ENCODE data around the gene SYT6.

DNA sequence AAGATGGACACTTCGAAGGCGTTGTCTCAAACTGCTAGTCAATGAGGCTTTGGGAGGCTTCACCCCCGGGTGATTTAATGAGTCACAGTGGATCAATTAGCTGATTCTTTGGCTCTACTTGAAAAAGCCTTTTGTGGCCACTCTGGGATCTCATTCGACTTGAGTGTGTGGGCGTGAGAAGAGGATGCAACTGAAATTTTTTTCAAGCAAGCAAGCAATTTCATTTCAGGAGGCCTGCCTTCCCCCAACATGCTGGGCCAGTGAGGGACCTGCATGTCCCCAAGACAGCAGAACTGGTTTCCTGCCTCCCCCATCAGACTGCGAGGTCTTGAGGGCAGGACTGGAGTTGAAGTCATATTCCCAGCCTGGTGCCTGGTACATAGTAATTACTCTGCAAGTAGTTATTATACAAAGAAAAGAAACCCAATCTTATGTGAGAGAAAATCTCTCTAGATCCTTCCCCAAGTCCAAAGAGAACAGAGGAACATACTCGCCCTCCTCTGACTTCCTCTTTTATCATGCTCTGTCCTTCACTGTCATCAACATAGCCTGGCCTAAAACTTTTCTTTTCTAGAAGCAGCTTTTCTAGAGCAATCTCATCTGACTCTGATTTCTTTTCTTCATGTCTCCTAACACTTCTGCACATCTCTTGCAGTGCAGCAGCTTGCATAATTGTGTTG, 22.7 kb downstream of the SYT6 start:
- TF ChIP-seq, protein P1, sequence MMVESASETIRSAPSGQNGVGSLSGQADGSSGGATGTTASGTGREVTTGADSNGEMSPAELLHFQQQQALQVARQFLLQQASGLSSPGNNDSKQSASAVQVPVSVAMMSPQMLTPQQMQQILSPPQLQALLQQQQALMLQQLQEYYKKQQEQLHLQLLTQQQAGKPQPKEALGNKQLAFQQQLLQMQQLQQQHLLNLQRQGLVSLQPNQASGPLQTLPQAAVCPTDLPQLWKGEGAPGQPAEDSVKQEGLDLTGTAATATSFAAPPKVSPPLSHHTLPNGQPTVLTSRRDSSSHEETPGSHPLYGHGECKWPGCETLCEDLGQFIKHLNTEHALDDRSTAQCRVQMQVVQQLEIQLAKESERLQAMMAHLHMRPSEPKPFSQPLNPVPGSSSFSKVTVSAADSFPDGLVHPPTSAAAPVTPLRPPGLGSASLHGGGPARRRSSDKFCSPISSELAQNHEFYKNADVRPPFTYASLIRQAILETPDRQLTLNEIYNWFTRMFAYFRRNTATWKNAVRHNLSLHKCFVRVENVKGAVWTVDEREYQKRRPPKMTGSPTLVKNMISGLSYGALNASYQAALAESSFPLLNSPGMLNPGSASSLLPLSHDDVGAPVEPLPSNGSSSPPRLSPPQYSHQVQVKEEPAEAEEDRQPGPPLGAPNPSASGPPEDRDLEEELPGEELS (CRISPR knock-in tag; IDR thresholded peaks at IDR 0.05) = no peak
- TF ChIP-seq CBFB (CRISPR knock-in tag; IDR thresholded peaks at IDR 0.05; ENCODE audit: low read depth) = no peak
- TF ChIP-seq, protein P2, sequence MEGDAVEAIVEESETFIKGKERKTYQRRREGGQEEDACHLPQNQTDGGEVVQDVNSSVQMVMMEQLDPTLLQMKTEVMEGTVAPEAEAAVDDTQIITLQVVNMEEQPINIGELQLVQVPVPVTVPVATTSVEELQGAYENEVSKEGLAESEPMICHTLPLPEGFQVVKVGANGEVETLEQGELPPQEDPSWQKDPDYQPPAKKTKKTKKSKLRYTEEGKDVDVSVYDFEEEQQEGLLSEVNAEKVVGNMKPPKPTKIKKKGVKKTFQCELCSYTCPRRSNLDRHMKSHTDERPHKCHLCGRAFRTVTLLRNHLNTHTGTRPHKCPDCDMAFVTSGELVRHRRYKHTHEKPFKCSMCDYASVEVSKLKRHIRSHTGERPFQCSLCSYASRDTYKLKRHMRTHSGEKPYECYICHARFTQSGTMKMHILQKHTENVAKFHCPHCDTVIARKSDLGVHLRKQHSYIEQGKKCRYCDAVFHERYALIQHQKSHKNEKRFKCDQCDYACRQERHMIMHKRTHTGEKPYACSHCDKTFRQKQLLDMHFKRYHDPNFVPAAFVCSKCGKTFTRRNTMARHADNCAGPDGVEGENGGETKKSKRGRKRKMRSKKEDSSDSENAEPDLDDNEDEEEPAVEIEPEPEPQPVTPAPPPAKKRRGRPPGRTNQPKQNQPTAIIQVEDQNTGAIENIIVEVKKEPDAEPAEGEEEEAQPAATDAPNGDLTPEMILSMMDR (IDR thresholded peaks at IDR 0.05) = no peak
- no peak for TF ChIP-seq ATF2 (CRISPR knock-in tag; IDR thresholded peaks at IDR 0.05; ENCODE audit: borderline replicate concordance, low read depth)
- TF ChIP-seq TEAD1 (CRISPR knock-in tag; IDR thresholded peaks at IDR 0.05) = no peak
- no peak for TF ChIP-seq ARID4B (CRISPR knock-in tag; IDR thresholded peaks at IDR 0.05; ENCODE audit: borderline replicate concordance)
- no peak for TF ChIP-seq USF1 (CRISPR knock-in tag; IDR thresholded peaks at IDR 0.05)
- TF ChIP-seq ZNF396 (CRISPR knock-in tag; IDR thresholded peaks at IDR 0.05; ENCODE audit: borderline replicate concordance) = no peak
- no peak for TF ChIP-seq NFE2L1 (CRISPR knock-in tag; IDR thresholded peaks at IDR 0.05)
- TF ChIP-seq PREB (CRISPR knock-in tag; IDR thresholded peaks at IDR 0.05; ENCODE audit: borderline replicate concordance) = no peak
